HG02870 (cell line): ENCODE data around the gene KRT78.

Source experiments
- ATAC-seq: cut with Tn5 transposase; IDR thresholded peaks from one replicate; pipeline ENCODE4 v1.9.1; 2021; ENCODE audit warnings: mild to moderate bottlenecking, moderate library complexity; ENCODE audit not compliant: unreplicated experiment

KRT78 gene

DNA sequence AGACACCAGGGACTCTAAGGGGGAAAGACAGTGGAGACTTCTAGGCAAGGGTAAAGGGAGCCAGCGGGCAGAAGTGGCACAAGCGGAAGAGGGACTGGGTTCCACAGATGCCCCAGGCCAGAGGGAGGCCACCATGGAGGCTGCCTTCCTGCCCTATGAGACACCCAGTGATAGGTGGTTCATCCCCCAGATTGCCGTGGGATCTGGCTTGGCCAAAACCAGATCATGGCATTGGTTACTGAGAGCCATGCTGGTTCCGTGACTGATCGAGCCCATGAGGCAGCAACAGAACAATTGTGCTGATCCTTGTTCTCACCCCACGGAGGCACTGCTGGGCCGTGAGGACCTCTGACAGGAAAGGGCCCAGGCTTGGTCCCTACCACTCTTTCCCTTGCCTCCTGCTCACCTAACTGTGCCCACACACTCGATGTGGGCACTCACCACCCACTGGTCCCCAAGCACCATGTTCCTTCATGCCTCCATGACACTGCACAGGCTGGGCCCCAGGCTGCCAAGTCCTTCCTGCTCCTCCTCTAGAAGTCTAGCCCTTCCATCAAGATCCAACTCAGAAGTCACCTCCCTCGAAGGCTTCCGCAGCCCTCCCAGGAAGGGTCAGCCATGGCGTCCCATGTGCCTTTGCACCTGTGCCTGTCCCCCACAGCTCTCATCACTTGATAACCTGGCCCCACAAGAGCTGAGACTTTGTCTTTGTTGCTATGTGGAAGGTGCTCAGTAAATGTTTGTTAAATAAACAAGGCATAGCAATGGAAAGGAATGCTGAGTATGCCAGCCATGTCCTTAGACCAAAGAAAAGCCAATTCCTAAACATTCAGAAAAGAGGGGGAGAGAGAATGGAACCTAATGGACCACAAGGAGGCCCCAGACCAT, 21.9 kb downstream of the KRT78 start:
- no peak for ATAC-seq

DNA sequence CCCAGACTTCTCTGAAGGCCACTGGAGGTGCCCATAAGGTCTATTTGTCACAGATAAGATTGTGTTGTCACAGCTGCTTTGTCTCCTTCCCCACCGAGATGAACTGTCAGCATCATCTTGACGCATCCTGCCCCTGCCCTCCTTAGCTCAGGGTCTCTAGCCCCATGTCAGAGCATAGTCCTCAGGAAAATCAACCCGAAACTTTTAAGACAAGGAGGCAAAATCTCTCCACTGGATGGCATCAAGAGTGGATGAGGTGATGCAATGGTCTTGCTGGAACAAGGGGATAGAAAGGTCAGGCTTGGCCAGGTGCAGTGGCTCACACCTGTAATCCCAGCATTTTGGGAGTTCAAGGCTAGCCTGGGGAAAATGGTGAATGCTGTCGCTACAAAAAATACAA, 22.8 kb downstream of the KRT78 start:
- ATAC-seq: no peak

DNA sequence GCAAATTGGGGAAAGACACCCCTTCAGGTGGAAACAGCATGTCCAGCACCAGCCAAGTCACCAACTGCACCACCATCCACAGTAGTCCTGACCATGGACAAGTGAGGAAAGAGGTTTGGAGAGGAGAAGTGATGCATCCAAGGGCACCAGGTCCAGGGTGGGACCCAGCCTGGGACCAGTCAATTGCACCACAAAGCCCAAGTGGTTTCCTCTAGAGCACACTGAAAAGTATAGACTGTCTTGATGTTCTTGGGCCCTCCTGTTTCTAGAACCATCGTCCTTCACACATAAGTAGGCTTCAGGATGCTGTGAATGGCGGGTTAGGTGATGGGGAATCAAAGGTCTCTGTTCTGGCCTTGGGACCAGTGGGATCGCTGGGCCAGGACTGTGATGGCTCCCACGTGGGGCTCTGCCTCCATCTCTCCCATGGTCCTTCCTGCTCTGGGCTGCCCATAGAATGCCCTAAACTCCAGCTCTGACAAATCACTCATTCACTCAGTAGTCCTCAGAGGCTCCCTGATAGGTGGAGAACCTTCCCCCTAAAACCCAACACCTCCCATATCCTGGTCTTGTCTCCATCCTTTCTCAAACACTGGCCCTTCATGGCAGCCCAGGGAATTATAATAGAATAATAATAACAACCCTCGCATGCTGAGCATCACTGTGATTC, 23.9 kb downstream of the KRT78 start:
- ATAC-seq: no peak

DNA sequence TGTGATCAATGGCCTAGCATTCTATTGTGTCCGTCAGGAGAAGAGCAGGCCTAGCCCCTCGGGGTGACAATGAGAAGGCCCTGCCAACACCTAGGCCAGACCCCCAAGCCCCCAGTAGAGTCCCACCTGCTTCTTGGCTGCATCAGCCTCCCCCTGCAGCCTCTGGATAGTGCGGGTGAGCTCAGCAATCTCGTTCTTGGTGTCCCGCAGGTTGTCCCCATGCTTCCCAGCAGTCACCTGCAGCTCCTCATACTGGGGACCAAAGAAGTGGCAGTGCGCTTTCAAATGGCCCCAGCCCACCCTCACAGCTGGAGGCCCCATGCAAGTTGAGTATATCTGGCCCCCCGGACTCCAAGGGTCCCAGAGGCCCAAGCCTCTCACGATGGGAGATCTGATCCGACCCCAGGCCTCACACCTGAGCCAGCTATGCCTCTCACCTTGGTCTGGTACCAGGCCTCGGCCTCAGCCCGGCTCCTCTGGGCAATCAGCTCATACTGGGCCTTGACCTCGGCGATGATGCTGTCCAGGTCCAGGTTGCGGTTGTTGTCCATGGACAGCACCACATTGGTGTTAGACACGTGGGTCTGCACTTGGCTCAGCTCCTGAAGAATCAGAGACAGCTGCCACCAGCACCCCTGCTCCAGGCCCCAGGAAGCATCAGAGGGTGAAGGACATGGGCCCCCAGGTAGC, 24.9 kb downstream of the KRT78 start:
- no peak for ATAC-seq

DNA sequence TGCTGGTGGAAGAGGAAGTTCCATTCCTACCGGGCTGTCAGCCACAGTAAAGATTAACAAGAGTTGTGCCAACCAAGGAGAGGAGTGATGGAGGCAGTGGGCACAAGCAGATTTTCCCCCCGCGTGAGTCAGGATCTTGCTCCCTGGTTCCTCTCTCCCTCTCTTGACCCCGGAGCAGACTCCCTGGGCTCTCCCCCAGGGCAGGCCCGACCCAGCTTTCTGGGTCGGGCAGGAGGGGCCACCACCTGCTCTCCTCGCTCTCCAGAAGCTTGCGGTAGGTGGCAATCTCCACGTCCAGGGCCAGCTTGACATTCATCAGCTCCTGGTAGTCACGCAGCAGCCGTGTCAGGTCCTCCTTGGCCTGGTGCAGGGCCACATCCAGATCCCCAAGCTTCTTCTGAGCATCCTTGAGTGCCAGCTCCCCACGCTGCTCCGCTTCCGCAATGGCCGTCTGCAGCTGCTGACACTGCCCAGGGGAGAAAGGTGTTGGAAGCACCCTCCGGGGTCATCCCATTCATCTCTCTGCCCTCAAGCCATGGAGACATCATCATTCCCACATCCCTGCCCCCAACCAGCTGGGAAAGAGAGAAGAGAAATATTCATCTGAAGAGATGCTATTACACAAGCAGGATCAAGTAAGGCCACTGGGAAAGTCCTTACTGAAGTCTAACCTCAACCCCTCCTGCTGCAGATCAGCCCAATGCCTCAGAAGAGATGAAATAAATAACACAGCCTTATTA, 25.9 kb downstream of the KRT78 start:
- no peak for ATAC-seq

DNA sequence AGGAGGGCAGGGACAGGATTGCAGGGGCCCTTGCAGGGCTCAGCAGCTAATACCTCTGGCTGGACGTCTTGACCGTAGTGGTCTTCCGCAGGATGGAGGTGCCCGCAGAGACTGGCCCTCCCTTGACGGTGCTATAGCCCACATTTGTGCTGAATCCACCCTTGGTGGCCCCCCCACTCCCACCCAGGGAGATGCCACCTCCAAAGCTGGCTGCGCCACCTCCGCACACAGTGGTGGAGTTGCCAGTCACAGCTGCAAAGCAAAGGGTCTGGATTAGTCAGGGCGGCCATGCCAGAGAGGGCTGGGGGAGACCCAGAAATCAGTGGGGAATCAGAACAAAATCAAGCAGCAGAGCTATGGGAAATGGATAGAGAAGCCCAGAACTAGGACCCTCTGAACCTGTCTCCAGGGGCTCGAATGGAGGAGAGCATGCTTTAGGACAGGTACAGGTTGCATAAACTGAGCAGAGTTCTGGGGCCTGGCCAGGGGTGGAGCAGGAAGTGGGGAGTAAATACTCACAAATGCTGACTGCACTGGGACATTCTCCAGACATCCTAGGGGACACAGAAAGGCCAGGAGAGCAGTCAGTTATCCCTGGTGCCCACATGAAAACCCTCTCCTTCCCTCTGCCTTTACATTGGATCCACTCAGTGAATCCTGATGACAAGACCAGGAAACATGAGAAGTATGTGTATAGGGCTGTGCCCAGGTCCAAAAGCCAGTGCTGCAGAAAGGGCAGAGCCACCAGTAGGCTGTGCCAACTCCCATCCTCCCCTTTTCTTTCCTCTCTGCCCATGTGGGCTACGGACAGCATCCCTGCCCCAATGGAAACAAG, 26.8 kb downstream of the KRT78 start:
- ATAC-seq: no peak

DNA sequence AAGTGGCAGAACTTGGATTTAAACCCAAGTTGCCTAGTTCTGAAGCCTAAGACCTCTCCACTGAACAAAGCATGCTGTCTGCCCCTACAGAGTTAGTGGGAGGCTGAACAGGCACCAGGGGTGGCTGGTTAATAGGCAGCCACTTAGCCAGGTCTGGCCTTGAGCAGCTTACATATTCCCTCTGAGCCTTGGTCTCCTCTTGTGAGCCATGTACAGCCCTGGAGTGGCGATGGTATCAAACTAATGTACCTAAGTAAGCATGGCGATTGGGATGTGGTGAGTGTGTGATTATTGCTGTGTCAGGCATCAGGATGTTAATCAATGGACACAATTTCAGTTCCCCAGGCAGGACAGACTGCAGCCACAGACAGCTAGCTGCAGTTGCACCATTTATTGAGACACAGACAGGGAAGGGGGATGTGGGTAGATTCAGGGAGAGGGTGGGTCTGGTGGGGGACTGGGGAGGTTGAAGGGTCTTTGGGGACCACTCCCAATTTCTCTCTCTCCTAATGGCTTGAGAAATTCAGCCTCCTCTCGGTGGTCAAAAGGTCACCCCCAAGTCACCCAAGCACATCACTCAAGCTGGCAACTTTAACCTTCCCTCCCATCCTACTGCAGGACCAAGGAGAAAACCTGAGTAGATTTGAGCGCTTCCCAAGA, 27.6 kb downstream of the KRT78 start:
- ATAC-seq: no peak

DNA sequence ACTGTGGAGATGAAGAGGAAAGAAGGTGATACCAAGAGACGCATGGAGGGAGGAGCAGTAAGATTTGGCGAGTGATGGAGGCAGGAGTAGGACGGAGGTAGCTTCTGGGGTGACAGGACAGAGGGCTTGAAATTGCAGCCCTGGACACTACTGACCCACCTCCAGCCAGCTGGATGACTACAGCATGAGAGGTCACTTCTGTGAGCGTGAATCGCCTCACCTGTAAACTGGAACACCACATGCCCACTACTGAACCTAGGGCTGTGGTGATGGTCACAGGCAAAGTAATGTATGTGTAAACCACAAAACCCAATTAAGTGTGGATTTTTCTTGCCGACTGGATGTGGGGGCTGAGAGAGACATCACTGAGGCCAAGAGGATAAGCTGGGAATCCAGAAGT, 28.3 kb downstream of the KRT78 start:
- ATAC-seq: no peak

DNA sequence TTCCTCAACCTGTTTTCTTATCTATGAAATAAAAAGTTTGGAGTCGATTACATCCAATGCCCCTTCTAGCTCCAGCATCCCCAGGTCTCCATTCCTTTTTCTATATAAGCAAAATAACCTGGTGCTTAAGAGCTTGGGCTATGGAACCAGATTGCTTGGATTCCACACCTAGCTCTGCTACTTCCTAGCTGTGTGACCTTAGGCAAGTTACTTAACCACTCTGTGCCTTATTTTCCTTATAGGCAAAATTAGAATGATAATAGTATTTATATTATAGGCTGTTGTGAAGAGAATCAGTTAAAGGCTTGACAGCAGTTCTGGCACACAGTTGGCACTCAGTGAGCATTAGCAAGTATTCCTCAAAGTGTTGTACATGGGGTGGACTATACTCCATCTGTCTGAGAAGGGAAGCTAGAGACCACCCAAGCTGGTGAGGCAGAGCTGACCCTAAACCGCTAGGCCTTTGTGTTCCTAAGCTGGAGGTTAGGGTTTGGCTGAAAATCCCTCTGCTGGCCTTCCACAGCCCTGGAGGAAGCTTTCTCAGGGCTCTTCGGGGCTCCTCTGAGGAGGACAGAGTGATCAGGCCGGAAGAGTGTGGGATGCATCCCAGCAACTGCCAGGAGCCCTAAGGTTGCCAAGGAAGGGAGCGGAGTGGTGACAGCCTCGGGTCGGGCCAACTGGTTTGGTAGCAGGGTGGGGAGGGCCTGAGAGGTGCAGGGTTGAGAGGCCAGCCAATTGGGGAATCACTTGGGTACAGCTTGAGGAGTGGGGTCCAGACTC, 28.9 kb downstream of the KRT78 start:
- no peak for ATAC-seq

DNA sequence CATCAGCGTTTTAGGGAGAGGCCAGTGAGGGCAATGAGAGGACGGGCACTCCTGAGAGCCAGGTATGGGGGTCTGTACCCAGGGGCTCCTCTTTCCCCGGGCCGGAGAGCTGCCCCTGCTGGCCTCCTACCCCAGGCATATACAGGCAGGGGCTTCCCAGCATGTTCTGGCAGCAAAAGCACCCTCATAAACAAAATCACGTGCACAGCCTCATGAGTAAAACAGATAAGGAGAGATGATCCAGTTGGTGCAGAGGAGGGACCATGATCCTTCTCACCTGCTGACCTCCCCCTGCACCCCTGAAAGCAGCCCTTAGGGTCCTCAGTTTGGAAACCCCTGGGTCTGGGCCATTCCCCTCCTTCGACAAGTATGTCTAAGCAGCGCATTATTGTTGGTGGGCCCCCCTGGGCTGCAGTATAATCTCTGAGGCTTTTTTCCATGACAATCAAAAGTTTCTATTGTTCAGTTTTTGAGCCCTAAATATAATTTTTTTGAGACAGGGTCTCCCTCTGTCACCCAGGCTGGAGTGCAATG, 29.8 kb downstream of the KRT78 start:
- ATAC-seq: no peak

DNA sequence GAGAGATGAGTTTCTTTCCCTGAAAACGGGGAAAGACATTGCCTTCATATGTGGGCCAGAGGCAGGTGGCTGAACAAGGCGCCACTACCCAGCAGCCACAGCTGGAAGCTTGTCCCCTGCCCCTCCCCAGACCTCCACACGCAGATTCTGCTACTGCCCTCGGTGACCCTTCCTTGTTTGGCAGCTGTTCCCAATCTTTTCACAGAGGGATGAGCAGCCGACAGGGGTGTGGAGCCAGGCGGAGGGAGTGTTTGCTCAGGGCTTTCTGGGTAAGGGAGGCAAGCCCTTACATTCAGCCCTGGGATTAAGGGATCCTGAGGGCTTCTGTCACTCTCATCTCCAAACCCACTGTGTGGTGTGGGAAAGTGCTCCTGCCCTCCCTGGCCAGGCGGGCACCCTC, 30.4 kb downstream of the KRT78 start:
- no peak for ATAC-seq

DNA sequence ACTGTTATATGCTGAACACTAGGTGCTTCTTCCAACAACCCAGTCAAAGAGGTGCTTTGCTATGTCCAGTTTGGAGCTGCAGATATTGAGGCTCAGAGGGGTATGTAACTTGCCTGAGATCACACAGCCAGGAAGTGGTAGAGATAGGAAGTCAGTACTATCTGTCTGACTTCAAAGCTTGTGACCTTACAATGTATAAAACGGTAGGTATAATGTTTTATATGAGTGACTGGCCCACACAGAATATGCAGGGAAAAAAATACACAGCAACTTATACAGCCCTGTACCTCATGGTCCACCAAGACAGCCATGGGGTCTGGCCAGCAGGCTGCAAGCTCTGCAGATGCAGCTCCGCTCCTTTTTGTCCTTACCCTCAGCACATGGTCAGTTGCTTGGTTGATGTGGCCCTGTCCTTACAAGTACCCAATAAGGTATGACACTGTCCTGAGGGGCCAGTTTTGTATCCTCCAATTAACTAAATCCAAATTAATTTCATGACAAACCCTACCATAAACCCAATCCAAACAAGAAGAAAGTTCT, 31.0 kb downstream of the KRT78 start:
- ATAC-seq: no peak

DNA sequence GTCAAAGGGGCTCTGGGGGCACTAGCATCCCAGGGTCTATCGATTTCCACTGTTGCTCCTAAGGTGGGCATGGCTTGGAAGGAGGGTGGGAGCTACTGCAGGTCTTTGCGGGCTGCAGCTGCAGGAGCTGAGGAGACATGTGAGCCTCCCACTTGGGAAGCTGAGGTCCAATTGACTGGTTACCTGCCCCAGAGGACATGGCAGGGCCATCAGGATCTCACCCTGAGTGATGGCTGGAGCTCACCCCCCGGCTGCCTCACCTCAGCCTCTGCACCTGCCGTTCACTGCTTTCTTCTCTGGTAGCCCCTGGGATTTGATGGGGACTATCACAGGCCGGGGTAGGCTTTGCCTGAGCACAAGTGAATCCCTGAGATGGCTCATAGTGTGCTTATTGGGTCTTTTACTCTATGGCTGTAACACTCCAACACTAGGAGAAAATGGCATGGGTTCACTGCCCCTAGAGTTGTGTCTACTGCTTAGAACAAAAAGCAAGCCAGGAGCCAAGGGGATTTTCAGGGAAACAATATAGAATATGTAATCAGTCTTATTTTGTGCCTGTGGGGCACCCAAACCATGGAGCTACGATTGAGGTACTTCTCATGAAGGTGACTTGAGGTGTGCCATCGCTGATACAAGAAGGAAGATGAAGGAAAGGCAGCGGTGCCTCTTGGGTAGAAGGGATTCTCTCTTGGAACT, 31.6 kb downstream of the KRT78 start:
- no peak for ATAC-seq

DNA sequence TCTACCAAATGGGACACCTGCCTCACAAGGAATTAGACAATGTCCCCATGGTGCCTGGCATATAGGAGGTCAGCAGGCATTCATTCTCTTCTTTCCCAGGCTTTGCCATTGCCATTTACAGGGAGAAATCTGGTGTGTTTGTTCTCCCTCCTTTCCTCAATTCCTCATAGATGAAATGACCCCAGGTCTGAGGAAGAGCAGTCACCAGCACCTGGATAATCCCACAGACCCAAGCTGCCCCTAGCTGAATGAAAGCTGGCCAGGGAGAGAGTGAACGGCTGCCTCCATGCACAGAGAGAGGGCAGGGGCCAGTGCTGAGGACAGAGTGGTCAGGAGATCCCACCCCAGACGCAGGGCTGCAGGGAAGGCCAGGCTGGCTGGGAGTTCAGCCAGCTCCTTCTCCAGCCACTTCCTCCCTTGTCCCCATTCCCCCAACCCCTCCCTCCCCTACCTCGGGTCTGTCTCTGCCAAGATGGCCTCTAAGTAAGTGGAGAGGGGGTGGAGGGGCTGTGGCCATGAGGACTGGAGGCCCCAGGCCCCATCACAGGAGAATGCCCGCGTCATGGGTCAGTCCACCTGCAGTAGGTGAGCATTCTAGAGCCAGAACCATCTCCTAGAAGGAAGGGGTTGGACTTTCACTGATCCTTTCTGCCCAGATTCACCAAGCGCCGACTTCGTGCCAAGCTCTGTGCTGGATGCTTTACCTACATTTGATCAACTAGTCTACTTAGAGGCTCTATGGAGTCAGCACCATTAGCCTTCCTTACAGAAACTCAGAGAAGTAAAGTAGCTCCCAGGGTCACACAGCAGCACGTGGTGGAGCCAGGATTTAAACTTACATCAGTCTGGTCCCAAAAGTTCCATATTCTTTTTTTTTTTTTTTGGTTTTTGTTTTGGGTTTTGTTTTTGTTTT, 32.9 kb downstream of the KRT78 start:
- no peak for ATAC-seq

DNA sequence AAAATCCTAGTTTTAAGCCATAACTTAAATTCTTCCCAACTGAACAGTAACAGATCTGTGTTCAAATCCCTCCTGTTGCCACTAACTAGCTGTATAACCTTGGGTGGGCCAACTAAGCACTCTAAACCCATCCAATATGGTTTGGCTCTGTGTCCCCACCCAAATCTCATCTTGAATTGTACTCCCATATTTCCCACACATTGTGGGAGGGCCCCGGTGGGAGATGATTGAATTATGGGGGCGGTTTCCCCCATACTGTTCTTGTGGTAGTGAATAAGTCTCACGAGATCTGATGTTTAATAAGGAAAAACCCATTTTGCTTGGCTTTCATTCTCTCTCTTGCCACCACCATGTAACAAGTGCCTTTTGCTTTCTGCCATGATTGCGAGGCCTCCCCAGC, 33.6 kb downstream of the KRT78 start:
- no peak for ATAC-seq

DNA sequence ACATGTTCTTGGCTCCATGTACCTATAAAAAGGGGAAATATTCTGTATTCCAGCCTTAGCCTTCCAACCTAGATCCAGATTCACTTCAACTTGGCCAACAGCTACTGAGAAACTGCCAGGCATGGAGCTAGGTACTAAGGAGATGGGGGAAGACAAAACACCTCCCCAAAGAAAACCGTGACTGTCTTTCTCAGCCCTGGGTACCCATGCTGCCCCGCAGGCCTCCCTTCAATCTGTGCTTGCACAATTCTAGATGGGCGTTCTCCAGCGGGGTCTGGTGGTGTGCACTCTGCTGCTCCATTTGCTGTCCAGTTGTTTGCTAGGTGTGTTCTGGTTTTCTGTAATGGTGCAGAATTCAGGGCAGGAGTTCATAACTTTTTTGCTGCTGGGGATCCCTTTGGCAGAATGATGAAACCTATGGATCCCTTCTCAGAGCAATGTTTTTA, 34.1 kb downstream of the KRT78 start:
- no peak for ATAC-seq
